H1 (cell line): Measurements from ENCODE around the gene ANKRD53. TPM values are rescaled to one million over a fixed set of nuclear protein-coding genes. Genes with fewer than 3 reads are reported as not detected.

Experiments
- CTCF ChIA-PET: fragments of 300-600 bp; sonication (Branson Sonifier 250); formaldehyde crosslinking; loops from one replicate; lab custom pipeline; 2021; ENCODE audit not compliant: partially characterized antibody; lab: Charles Lee
- POLR2A ChIA-PET: fragments of 300-600 bp; sonication (Branson Sonifier 250); formaldehyde crosslinking; loops from one replicate; lab custom pipeline; 2021; ENCODE audit warnings: inconsistent platforms; ENCODE audit not compliant: partially characterized antibody; lab: Charles Lee
- DNase-seq, 2 experiments: peaks; one replicate each; pipeline versions ENCODE4 v3.0.0 to v3.0.0-alpha.2; 2010 to 2022; ENCODE audit warnings: low spot score in 2 of 2, low read depth in 1 of 2, mixed read lengths in 1 of 2
- FAIRE-seq: peaks from 2 replicates; lab custom pipeline; 2011; peaks lifted over from hg19 to GRCh38; lab: Jason Lieb, UNC
- H2AFZ ChIP-seq: 2 replicates; pipeline ENCODE4 v1.8.1; 2012; ENCODE audit warnings: low read length, inconsistent platforms
- H2AK5ac ChIP-seq: 2 replicates; pipeline ENCODE4 v1.6.1; 2013; ENCODE audit warnings: low read depth, low read length
- H2BK120ac ChIP-seq: replicated peaks from 2 replicates; pipeline ENCODE3; 2013; ENCODE audit warnings: low read depth, low read length, inconsistent platforms
- H2BK12ac ChIP-seq: 2 replicates; pipeline ENCODE4 v1.6.1; 2013; ENCODE audit warnings: low read depth, low read length
- H2BK15ac ChIP-seq: 2 replicates; pipeline ENCODE4 v1.6.1; 2013; ENCODE audit warnings: low read length
- H2BK20ac ChIP-seq: 2 replicates; pipeline ENCODE4 v1.6.1; 2013; ENCODE audit warnings: low read length
- H2BK5ac ChIP-seq: 2 replicates; pipeline ENCODE4 v1.6.1; 2013; ENCODE audit warnings: low read depth, low read length
- H3K14ac ChIP-seq: 2 replicates; pipeline ENCODE4 v1.6.1; 2013; ENCODE audit warnings: inconsistent platforms; ENCODE audit not compliant: insufficient read length
- H3K18ac ChIP-seq: 2 replicates; pipeline ENCODE4 v1.6.1; 2013; ENCODE audit warnings: low read length; ENCODE audit errors: extremely low read depth
- H3K23ac ChIP-seq: 2 replicates; pipeline ENCODE4 v1.6.1; 2013; ENCODE audit warnings: inconsistent platforms; ENCODE audit not compliant: insufficient read length
- H3K23me2 ChIP-seq: 2 replicates; pipeline ENCODE4 v1.6.1; 2013; ENCODE audit warnings: low read depth, low read length
- H3K27ac ChIP-seq: 2 replicates; pipeline ENCODE4 v1.6.1; 2011; ENCODE audit warnings: low read depth, low read length, inconsistent platforms
- H3K27me3 ChIP-seq, 4 experiments: replicated peaks in 1 of 4; 1 replicate in 1 of 4; 2 replicates in 3 of 4; pipeline versions ENCODE4 v1.6.1 to v1.8.1; 2011 to 2013; ENCODE audit warnings: low read length in 3 of 4, mild to moderate bottlenecking in 3 of 4, inconsistent platforms in 2 of 4, mixed read lengths in 2 of 4, moderate library complexity in 1 of 4; ENCODE audit not compliant: control insufficient read depth in 3 of 4, insufficient read depth in 3 of 4; ENCODE audit errors: extremely low read depth in 1 of 4
- H3K36me3 ChIP-seq, 4 experiments: 2 replicates each; pipeline versions ENCODE4 v1.6.1 to v1.8.1; 2011 to 2013; ENCODE audit warnings: mild to moderate bottlenecking in 4 of 4, low read length in 3 of 4, moderate library complexity in 2 of 4, control low read depth in 1 of 4, inconsistent platforms in 1 of 4; ENCODE audit not compliant: insufficient read depth in 4 of 4, control insufficient read depth in 2 of 4
- H3K4ac ChIP-seq: replicated peaks from 2 replicates; pipeline ENCODE3; 2013; ENCODE audit warnings: low read length, low read depth, mixed read lengths, inconsistent platforms; ENCODE audit not compliant: insufficient read length
- H3K4me1 ChIP-seq, 4 experiments: replicated peaks in 1 of 4; 1 replicate in 1 of 4; 2 replicates in 3 of 4; pipeline versions ENCODE4 v1.6.1 to v1.8.1; 2011 to 2013; ENCODE audit warnings: low read length in 3 of 4, inconsistent platforms in 2 of 4, mixed read lengths in 1 of 4; ENCODE audit not compliant: insufficient read depth in 4 of 4, control insufficient read depth in 3 of 4
- H3K4me2 ChIP-seq, 2 experiments: 2 replicates each; pipeline versions ENCODE4 v1.6.1 to v1.8.1; 2011 to 2013; ENCODE audit warnings: low read depth in 2 of 2, low read length in 2 of 2, control low read depth in 1 of 2, inconsistent platforms in 1 of 2, mild to moderate bottlenecking in 1 of 2; ENCODE audit not compliant: insufficient read depth in 1 of 2
- H3K4me3 ChIP-seq, 4 experiments: fragments of 200-600, 300-600 bp in 1 of 4; sonication (generic), shearing (Covaris generic), sonication (Bioruptor Twin) in 1 of 4; 2 replicates each; pipeline versions ENCODE4 v1.5.1 to v1.8.1; 2011 to 2016; ENCODE audit warnings: low read length in 4 of 4, low read depth in 3 of 4, control low read depth in 2 of 4, inconsistent platforms in 2 of 4, mild to moderate bottlenecking in 2 of 4, mixed read lengths in 1 of 4, moderate library complexity in 1 of 4; ENCODE audit not compliant: insufficient read depth in 2 of 4; ENCODE audit errors: extremely low read depth in 1 of 4
- H3K56ac ChIP-seq: replicated peaks from 2 replicates; pipeline ENCODE3; 2013; ENCODE audit warnings: low read depth, mild to moderate bottlenecking, mixed read lengths, low read length, inconsistent platforms; ENCODE audit not compliant: insufficient read length
- H3K79me1 ChIP-seq: 2 replicates; pipeline ENCODE4 v1.6.1; 2013; ENCODE audit warnings: low read depth, low read length, control low read depth
- H3K79me2 ChIP-seq, 2 experiments: 2 replicates each; pipeline versions ENCODE4 v1.6.1 to v1.8.1; 2012 to 2013; ENCODE audit warnings: low read length in 2 of 2, mild to moderate bottlenecking in 2 of 2, inconsistent platforms in 1 of 2; ENCODE audit not compliant: insufficient read depth in 2 of 2, control insufficient read depth in 1 of 2
- H3K9ac ChIP-seq, 4 experiments: replicated peaks in 1 of 4; 1 replicate in 1 of 4; 2 replicates in 3 of 4; pipeline versions ENCODE4 v1.6.1 to v1.8.1; 2011 to 2013; ENCODE audit warnings: low read depth in 3 of 4, low read length in 3 of 4, control low read depth in 2 of 4, mild to moderate bottlenecking in 2 of 4, moderate library complexity in 2 of 4, inconsistent platforms in 1 of 4; ENCODE audit errors: extremely low read depth in 1 of 4
- H3K9me3 ChIP-seq, 2 experiments: 2 replicates each; pipeline versions ENCODE4 v1.6.1 to v1.8.1; 2012 to 2013; ENCODE audit warnings: mild to moderate bottlenecking in 2 of 2, moderate library complexity in 2 of 2, control low read depth in 1 of 2, inconsistent platforms in 1 of 2, low read depth in 1 of 2, low read length in 1 of 2, mixed read lengths in 1 of 2; ENCODE audit not compliant: insufficient read depth in 2 of 2
- H4K20me1 ChIP-seq, 2 experiments: replicated peaks in 1 of 2; 2 replicates each; pipeline versions ENCODE3 to v1.8.1; 2011 to 2013; ENCODE audit warnings: inconsistent platforms in 2 of 2, low read length in 2 of 2, mild to moderate bottlenecking in 1 of 2; ENCODE audit not compliant: insufficient read depth in 2 of 2, control insufficient read depth in 1 of 2
- H4K5ac ChIP-seq: 2 replicates; pipeline ENCODE4 v1.6.1; 2013; ENCODE audit warnings: low read length, low read depth, mixed read lengths, inconsistent platforms; ENCODE audit not compliant: insufficient read length
- H4K8ac ChIP-seq: 2 replicates; pipeline ENCODE4 v1.8.0; 2013; ENCODE audit warnings: mild to moderate bottlenecking, moderate library complexity, low read length, inconsistent platforms; ENCODE audit not compliant: insufficient read depth; ENCODE audit errors: extremely low read depth
- H4K91ac ChIP-seq: replicated peaks from 2 replicates; pipeline ENCODE3; 2013; ENCODE audit warnings: low read length, mixed read lengths, inconsistent platforms; ENCODE audit not compliant: insufficient read length
- GTF2F1 ChIP-seq: IDR thresholded peaks from 2 replicates; pipeline ENCODE4 v1.6.1; 2012; ENCODE audit warnings: low read depth, low read length, improper control_type of control experiment, borderline replicate concordance
- KDM1A ChIP-seq: fragments of 200-600, 300-600 bp; sonication (generic); IDR thresholded peaks from 2 replicates; pipeline ENCODE4 v1.7.1; 2016; ENCODE audit warnings: mild to moderate bottlenecking, low read length, borderline replicate concordance
- KDM5A ChIP-seq: fragments of 200-600 bp; IDR thresholded peaks from 2 replicates; pipeline ENCODE4 v1.7.1; 2012; ENCODE audit warnings: mild to moderate bottlenecking, low read length, inconsistent platforms, mixed read lengths
- MAFK ChIP-seq: IDR thresholded peaks from 2 replicates; pipeline ENCODE4 v1.6.1; 2012; ENCODE audit warnings: low read depth, mild to moderate bottlenecking, improper control_type of control experiment, low read length
- POU5F1 ChIP-seq: IDR thresholded peaks from 2 replicates; pipeline ENCODE4 v1.6.1; 2011; ENCODE audit warnings: low read depth, mild to moderate bottlenecking, low read length, moderate library complexity
- SIRT6 ChIP-seq: IDR thresholded peaks from one replicate; pipeline ENCODE4 v1.7.1; 2012; ENCODE audit warnings: low read length, inconsistent platforms
- SP1 ChIP-seq: IDR thresholded peaks from 2 replicates; pipeline ENCODE4 v1.6.1; 2011; ENCODE audit warnings: low read depth, low read length
- TAF1 ChIP-seq: IDR thresholded peaks from 2 replicates; pipeline ENCODE4 v1.6.1; 2011; ENCODE audit warnings: mild to moderate bottlenecking, low read depth, low read length
- TAF7 ChIP-seq: optimal IDR thresholded peaks from 2 replicates; pipeline ENCODE3; 2011; ENCODE audit warnings: low read depth, mild to moderate bottlenecking, inconsistent platforms, low read length, moderate library complexity, borderline replicate concordance
- TBP ChIP-seq: IDR thresholded peaks from 2 replicates; pipeline ENCODE4 v1.6.1; 2011; ENCODE audit warnings: low read depth, low read length, improper control_type of control experiment
- TEAD4 ChIP-seq: IDR thresholded peaks from 2 replicates; pipeline ENCODE4 v1.6.1; 2012; ENCODE audit warnings: low read depth, low read length, inconsistent platforms, mixed read lengths
- YY1 ChIP-seq: IDR thresholded peaks from 2 replicates; pipeline ENCODE4 v1.6.1; 2011; ENCODE audit warnings: low read depth, mild to moderate bottlenecking, low read length
- WGBS, 2 experiments: shearing (Covaris generic) in 1 of 2; methylation state at CpG; one replicate each; pipeline versions ENCODE4 v1.1.6 to v1.1.7; 2013 to 2015; ENCODE audit warnings: low lambda C conversion rate in 2 of 2, mixed read lengths in 2 of 2, inconsistent platforms in 1 of 2, low coverage in 1 of 2, missing lambda C conversion rate in 1 of 2; ENCODE audit not compliant: insufficient replicate concordance in 2 of 2, insufficient coverage in 1 of 2, insufficient read length in 1 of 2; ENCODE audit errors: extremely low coverage in 1 of 2, missing lambda C conversion rate in 1 of 2; 5-methylcytosine and 5-hydroxymethylcytosine counted together
- polyA plus RNA-seq, 7 experiments: library from polyadenylated mRNA; depleted of rRNA in 3 of 7; stranded (reverse) in 5 of 7; unstranded in 2 of 7; fragments of >200 nt in 5 of 7; fragments of 200-250 nt in 2 of 7; gene quantifications; 1 replicate in 5 of 7; 2 replicates in 1 of 7; 4 replicates in 1 of 7; pipeline versions ENCODE4 v1.2.1 to v1.2.3, GENCODE V29; 2011 to 2013; ENCODE audit warnings: missing spikeins in 2 of 7, mixed read lengths in 2 of 7
- total RNA-seq: library from RNA; stranded (reverse); fragmentation: NEBNext Ultra II Directional; extraction: Animal tissue kit (Norgen Biotek cat#: 25700); gene quantifications from 2 replicates; pipeline ENCODE4 v1.2.1, GENCODE V29; 2021

Gene ANKRD53
- total and polyA plus RNA-seq, 2 of the 8 experiments (the other 6 are each of a cell fraction or from before 2014, with no cell fraction given) = 0.39 to 0.70 TPM

DNA sequence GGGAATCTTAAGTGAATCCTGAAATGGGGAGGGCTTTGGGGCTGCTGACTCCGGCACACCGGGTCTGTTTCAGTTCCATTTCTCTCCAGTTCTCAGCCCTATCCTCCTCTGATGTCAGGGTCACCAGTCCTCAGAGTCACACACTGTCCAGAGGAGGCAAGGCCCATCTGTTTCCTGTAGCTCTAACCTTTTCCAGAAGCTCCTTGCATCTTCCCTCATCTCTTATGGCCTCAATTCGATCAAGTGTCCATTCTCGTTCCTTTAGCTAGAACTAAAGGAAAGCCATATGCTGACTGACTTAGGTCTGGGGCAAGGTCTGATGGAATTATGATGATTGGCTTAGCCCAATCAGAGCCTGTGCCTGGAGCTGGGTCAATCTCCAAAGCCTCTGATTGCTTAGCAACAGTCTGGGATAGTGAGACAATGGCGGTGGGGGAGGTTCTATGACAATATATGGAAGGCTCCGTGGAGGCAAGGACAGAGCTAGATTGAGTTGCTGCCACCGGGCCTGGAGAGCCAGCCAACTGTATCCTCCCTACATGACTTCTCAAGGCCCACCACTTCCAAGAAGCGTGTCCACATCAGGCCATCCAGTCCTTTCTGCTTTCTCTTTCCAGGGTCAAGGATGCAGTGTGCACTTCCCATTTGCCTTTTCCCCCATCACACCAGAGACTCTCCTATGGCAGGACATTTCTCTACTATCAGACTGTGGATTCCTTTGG lies 5.2 kb downstream of the ANKRD53 start:
- no peak overlapping the region for H4K8ac ChIP-seq
- CTCF ChIA-PET = interaction anchor here (0.6 to 7.1 kb wide), 21 partner anchors 9 to 267 kb away, joined by 3 to 66 read pairs (median 6); partner anchors contain the start of genes NAGK and TEX261
- peaks cover 3% of the 10 kb centered on the region; the same call in 1 of the 2 replicates for H3K23me2 ChIP-seq
- H3K18ac ChIP-seq = no peak overlapping the region
- WGBS, 2 experiments = 89% methylated on average over 8 of the region's 8 CpGs; no CpG with 5 or more reads in 1 of the 2 experiments
- H4K5ac ChIP-seq = no peak overlapping the region
- H2AK5ac ChIP-seq = no peak overlapping the region
- H2BK15ac ChIP-seq = no peak overlapping the region
- H4K91ac ChIP-seq = no peak overlapping the region
- POLR2A ChIA-PET = no interaction called here
- no peaks in the 10 kb centered on the region for H3K9me3 ChIP-seq
- H3K79me1 ChIP-seq = no peaks in the 10 kb centered on the region
- peaks cover 0 to 9% (median 4%) of the 10 kb centered on the region in 4 experiments; a peak in 4 of 7 replicates for H3K4me1 ChIP-seq
- H2BK5ac ChIP-seq = no peak overlapping the region
- FAIRE-seq = no peak
- no peak overlapping the region for H3K4me3 ChIP-seq
- no peak overlapping the region for H2BK20ac ChIP-seq
- peaks cover 0 to 5% (median 0%) of the 10 kb centered on the region in 4 experiments; a peak in 2 of 8 replicates for H3K36me3 ChIP-seq
- no peak for DNase-seq
- H3K4ac ChIP-seq = no peak overlapping the region
- no peak overlapping the region for H2AFZ ChIP-seq
- no peak overlapping the region for H3K23ac ChIP-seq
- H2BK12ac ChIP-seq = no peak overlapping the region
- H3K4me2 ChIP-seq = no peak overlapping the region
- peaks cover 0 to 9% of the 10 kb centered on the region in 2 experiments for H4K20me1 ChIP-seq
- H2BK120ac ChIP-seq = no peak overlapping the region
- H3K56ac ChIP-seq = no peak overlapping the region
- no peaks in the 10 kb centered on the region for H3K79me2 ChIP-seq
- H3K27me3 ChIP-seq = peaks cover 0 to 12% (median 9%) of the 10 kb centered on the region in 4 experiments; a peak in 5 of 7 replicates
- H3K9ac ChIP-seq = no peak overlapping the region
- no peak overlapping the region for H3K27ac ChIP-seq
- no peak overlapping the region for H3K14ac ChIP-seq
- no peak for TF ChIP-seq SIRT6
- no peak for TF ChIP-seq KDM5A
- no peak for TF ChIP-seq YY1
- no peak for TF ChIP-seq SP1
- TF ChIP-seq TEAD4 = no peak
- no peak for TF ChIP-seq TBP
- no peak for TF ChIP-seq TAF1
- TF ChIP-seq POU5F1 = no peak
- TF ChIP-seq MAFK = no peak
- no peak for TF ChIP-seq TAF7
- TF ChIP-seq GTF2F1 = no peak
- TF ChIP-seq KDM1A = no peak
